G401.6 (cell line): ENCODE results near the gene EHBP1.
A peak's percentile ranks its signal among the peaks of the same experiment; 100 is the strongest.
"Not testable (repeated sequence)": the region's sequence is repeated elsewhere in the genome, so short reads cannot be mapped to it uniquely, and the experiment has no call there.

ENCODE experiments used
- FAIRE-seq: peaks from 2 replicates; lab custom pipeline; 2012; peaks lifted over from hg19 to GRCh38; lab: Jason Lieb, UNC

The EHBP1 gene

DNA sequence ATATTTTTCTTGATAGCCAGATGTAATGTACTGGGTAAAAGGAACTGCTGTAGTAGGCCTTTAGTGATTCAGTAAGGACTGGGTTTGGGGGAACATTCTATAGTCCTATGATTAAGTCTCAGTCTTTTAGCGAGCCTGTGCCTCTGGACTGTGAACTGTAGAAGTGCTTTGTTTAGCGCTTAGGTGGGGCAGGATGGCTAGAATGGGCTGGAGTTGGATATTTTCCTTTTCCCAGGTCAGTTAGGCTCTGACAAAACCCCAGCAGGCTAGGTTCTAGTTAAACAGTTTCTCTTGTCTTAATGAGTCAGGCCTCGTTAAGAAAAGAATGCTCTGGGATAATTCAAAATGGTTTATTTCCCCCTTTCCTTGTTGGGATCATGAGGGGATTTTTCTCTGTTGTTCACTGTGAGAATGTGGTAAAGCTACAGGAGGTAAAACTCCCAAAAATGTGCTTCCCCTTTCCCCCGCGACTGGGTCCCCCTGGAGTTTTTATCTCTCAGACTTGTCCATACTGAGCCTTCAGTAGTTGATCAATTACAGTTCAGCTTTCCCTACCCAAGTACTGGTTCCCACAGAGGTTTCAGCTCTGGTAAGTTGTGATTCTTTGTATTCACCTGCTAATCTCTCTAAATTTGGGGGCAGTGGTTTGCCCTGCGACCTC, 31.5 kb downstream of the EHBP1 start:
- no peak for FAIRE-seq

- no peak for FAIRE-seq
Observed at GRCh38 chr2:62738981-62739936, 33.7 kb downstream of the EHBP1 start.

DNA sequence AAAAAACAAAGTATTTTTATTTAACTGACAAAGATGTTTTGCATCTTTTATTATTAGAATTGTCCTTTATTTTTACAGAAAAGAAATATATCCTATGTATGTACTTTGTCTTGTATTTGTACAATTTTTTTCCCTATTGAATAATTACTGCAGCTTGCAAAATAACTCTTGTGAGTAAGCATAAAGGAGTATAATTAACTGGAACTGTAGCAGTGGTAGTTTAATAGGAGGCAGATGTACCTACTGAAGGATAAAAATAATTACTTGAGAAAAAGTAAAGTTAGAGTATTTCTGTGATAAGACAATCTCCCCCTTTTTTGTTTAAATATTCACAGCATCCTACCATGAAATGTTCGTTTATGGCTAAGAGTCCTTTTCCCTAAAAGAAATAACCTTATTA, 34.7 kb downstream of the EHBP1 start:
- FAIRE-seq = peak; percentile 79

- no peak for FAIRE-seq
Observed at GRCh38 chr2:62741127-62741526, 35.6 kb downstream of the EHBP1 start.

GRCh38 chr2:62741954-62742722, 36.6 kb downstream of the EHBP1 start:
- FAIRE-seq = no peak

DNA sequence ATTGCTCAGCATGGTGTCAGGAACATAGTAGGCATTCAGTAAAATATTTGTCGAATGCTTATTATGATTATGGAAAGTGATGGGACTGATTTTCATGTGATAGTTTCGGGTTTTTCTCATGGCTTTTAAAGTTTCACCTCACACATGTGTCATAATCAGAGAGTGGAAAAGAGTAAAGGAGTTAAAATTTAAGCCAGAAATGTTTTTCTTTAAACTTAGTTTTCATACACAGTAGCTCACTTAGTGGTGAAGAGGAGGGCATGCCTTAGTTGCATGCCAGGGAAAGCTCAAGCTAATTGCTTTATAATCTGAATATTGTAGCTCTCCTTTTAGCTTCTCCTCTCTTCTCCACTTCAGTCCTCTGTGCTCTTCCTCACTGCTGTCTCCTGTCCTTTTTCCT, 38.0 kb downstream of the EHBP1 start:
- FAIRE-seq = no peak

GRCh38 chr2:62744603-62745002, 39.1 kb downstream of the EHBP1 start:
- no peak for FAIRE-seq

- FAIRE-seq = no peak
Observed at GRCh38 chr2:62745891-62746481, 40.5 kb downstream of the EHBP1 start.

GRCh38 chr2:62747169-62747568, 41.7 kb downstream of the EHBP1 start:
- no peak for FAIRE-seq

DNA sequence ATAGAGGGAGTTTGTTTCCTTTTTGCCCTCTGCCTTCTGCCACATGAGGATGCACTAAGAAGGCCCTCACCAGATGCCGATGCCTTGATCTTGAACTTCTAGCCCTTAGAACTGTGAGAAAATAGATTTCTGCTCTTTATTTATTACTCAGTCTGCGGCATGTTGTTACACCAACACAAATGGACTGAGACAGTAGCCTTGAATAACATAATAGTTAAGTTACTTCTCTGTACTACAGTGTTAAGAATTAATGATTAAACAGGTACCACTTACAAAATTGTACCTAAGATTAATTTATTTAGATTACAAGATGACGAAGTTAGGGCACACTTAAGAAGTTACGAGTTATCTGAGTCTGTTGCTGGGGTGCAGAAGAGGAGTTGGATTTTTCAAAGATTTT, 42.4 kb downstream of the EHBP1 start:
- no peak for FAIRE-seq

DNA sequence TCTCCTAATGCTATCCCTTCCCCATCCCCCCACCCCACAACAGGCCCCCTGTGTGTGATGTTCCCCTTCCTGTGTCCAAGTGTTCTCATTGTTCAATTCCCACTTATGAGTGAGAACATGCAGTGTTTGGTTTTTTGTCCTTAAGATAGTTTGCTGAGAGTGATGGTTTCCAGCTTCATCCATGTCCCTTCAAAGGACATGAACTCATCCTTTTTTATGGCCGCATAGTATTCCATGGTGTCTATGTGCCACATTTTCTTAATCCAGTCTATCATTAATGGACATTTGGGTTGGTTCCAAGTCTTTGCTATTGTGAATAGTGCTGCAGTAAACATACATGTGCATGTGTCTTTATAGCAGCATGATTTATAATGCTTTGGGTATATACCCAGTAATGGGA, 43.6 kb downstream of the EHBP1 start:
- not testable (repeated sequence) for FAIRE-seq

DNA sequence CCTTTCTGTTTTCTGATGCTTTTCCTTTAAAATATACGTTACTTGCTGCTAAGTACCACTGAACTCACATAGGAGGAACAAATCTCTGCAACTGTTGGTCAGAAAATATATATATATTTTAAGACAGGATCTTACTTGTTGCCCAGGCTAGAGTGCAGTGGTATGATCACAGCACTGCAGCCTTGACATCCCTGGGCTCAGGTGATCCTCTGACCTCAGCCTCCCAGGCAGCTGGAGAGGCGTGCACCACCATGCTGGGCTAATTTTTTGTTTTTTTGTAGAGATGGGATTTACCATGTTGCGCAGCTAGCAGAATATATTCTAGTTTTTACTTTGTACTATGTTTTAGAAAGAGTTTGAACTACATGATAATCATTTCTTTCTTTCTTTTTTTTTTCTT, 51.5 kb downstream of the EHBP1 start:
- no peak for FAIRE-seq

- no peak for FAIRE-seq
Observed at GRCh38 chr2:62760026-62760425, 54.5 kb downstream of the EHBP1 start.

GRCh38 chr2:62760555-62760954, 55.0 kb downstream of the EHBP1 start:
- FAIRE-seq = no peak

DNA sequence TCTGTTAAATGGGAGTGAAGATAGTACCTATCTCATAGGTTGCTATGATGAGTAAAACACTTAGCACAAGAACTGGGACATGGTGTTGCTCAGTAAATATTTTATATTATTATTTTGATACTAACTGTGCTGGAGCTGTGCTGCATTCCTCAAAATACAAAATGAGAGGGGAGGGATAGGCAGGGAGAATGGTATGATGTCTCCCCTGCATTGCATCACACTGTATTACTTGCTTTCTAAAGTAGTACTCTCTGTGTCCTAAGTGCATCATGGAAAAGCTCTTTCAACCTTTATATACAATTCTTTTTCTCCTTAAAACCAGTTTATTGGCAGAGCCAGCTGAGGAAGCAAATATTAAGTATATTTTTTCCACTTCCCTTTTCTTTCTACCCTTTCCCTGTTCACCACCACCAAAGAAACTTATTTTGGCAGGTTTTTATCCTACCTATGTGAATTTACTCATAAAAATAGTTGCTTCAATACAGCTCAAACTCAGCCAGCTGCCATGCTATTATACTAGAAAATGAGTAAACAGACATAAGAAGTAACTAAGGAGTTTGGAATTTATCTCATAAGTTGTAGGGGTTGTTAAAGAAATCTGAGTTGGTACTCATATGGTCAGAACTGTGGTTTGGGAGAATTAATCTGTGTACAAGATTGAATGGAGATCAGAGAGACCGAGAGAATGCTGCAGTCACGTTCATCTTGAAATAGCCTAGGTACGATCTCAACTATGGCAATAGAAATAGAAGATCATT, 60.3 kb downstream of the EHBP1 start:
- no peak for FAIRE-seq

GRCh38 chr2:62768615-62769014, 63.1 kb downstream of the EHBP1 start:
- FAIRE-seq = no peak

GRCh38 chr2:62770629-62771028, 65.1 kb downstream of the EHBP1 start:
- FAIRE-seq = no peak

GRCh38 chr2:62774555-62775366, 69.2 kb downstream of the EHBP1 start:
- peak; percentile 98 for FAIRE-seq

- no peak for FAIRE-seq
Observed at GRCh38 chr2:62775367-62775668, 69.8 kb downstream of the EHBP1 start.

- FAIRE-seq = no peak
Observed at GRCh38 chr2:62783679-62784078, 78.2 kb downstream of the EHBP1 start.

DNA sequence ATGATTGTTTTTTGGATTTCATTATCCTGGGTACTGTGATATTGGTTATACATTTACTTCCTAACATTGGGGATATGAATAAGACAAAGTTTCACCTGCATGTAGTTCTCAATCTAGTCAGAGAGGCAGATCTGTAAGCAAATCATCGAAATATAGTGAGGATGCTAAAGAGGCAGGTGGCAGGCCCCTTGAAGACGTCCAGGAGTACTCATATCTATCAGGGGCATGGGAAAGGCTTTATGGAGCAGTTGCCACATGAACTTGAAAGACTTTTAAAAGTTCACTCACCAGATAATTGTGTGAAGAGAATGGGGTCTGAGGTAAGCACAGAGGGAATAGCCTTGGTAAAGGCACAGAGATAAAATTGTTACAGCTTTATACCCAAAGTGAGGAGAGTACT, 78.8 kb downstream of the EHBP1 start:
- FAIRE-seq = no peak
